Rectal smooth muscle tissue (tissue), 1 donor: ENCODE measurements around the gene PM20D2.

Experiments
- H3K27ac ChIP-seq: one replicate; pipeline ENCODE4 v1.7.0; 2013; ENCODE audit warnings: low read depth, low read length, inconsistent platforms
- H3K27me3 ChIP-seq: one replicate; pipeline ENCODE4 v1.7.0; 2013; ENCODE audit warnings: low read length; ENCODE audit not compliant: control insufficient read depth, insufficient read depth
- H3K36me3 ChIP-seq: one replicate; pipeline ENCODE4 v1.7.0; 2013; ENCODE audit warnings: low read length; ENCODE audit not compliant: control insufficient read depth, insufficient read depth
- H3K4me1 ChIP-seq: one replicate; pipeline ENCODE4 v1.7.0; 2013; ENCODE audit warnings: low read length; ENCODE audit not compliant: control insufficient read depth, insufficient read depth
- H3K4me3 ChIP-seq: one replicate; pipeline ENCODE4 v1.7.0; 2013; ENCODE audit warnings: low read length
- H3K9ac ChIP-seq: one replicate; pipeline ENCODE4 v1.7.0; 2013; ENCODE audit warnings: low read length

PM20D2 gene

GRCh38 chr6:89187504-89187903 lies 41.6 kb downstream of the PM20D2 start:
- Histone ChIP-seq H3K4me1 (no peaks in the 10 kb centered on the region), H3K4me3 (no peak overlapping the region), H3K36me3 (no peaks in the 10 kb centered on the region), H3K9ac (no peak overlapping the region), H3K27me3 (no peaks in the 10 kb centered on the region), H3K27ac (no peak overlapping the region)

- Histone ChIP-seq H3K36me3 (no peaks in the 10 kb centered on the region), H3K27ac (no peak overlapping the region), H3K4me1 (no peaks in the 10 kb centered on the region)
Observed at GRCh38 chr6:89190741-89191140, 44.9 kb downstream of the PM20D2 start.

GRCh38 chr6:89194559-89194958 lies 48.7 kb downstream of the PM20D2 start:
- Histone ChIP-seq H3K4me1 (no peaks in the 10 kb centered on the region), H3K4me3 (no peak overlapping the region), H3K27ac (no peak overlapping the region), H3K9ac (no peak overlapping the region), H3K36me3 (no peaks in the 10 kb centered on the region), H3K27me3 (no peaks in the 10 kb centered on the region)

More at GRCh38 chr6:89190741-89191140, 44.9 kb downstream of the PM20D2 start:
- Histone ChIP-seq H3K4me3 (no peak overlapping the region), H3K9ac (no peak overlapping the region), H3K27me3 (no peaks in the 10 kb centered on the region)

- no peak overlapping the region for H3K9ac ChIP-seq
- H3K36me3 ChIP-seq, result no peaks in the 10 kb centered on the region
- H3K4me1 ChIP-seq, result no peaks in the 10 kb centered on the region
- no peak overlapping the region for H3K4me3 ChIP-seq
- no peaks in the 10 kb centered on the region for H3K27me3 ChIP-seq
- H3K27ac ChIP-seq, result no peak overlapping the region
Observed at GRCh38 chr6:89197141-89197540, 51.3 kb downstream of the PM20D2 start.

- no peak overlapping the region for H3K9ac ChIP-seq
- H3K27me3 ChIP-seq, result no peaks in the 10 kb centered on the region
- H3K27ac ChIP-seq, result no peak overlapping the region
- no peaks in the 10 kb centered on the region for H3K36me3 ChIP-seq
- no peaks in the 10 kb centered on the region for H3K4me1 ChIP-seq
- H3K4me3 ChIP-seq, result no peak overlapping the region
Observed at GRCh38 chr6:89198235-89198634, 52.4 kb downstream of the PM20D2 start.

GRCh38 chr6:89199579-89199978 lies 53.7 kb downstream of the PM20D2 start:
- H3K36me3 ChIP-seq, result no peaks in the 10 kb centered on the region
- H3K9ac ChIP-seq, result no peak overlapping the region
- no peaks in the 10 kb centered on the region for H3K4me1 ChIP-seq
- no peak overlapping the region for H3K4me3 ChIP-seq
- H3K27ac ChIP-seq, result no peak overlapping the region
- H3K27me3 ChIP-seq, result no peaks in the 10 kb centered on the region

GRCh38 chr6:89200706-89201215 lies 54.9 kb downstream of the PM20D2 start:
- no peaks in the 10 kb centered on the region for H3K36me3 ChIP-seq
- no peaks in the 10 kb centered on the region for H3K4me1 ChIP-seq
- no peak overlapping the region for H3K27ac ChIP-seq
- no peak overlapping the region for H3K9ac ChIP-seq
- H3K4me3 ChIP-seq, result no peak overlapping the region
- no peaks in the 10 kb centered on the region for H3K27me3 ChIP-seq

- Histone ChIP-seq H3K4me3 (no peak overlapping the region), H3K4me1 (no peaks in the 10 kb centered on the region), H3K9ac (no peak overlapping the region), H3K27ac (no peak overlapping the region), H3K27me3 (no peaks in the 10 kb centered on the region), H3K36me3 (no peaks in the 10 kb centered on the region)
Observed at GRCh38 chr6:89204096-89204495, 58.2 kb downstream of the PM20D2 start.

GRCh38 chr6:89205819-89206218 lies 60.0 kb downstream of the PM20D2 start:
- Histone ChIP-seq H3K4me1 (no peaks in the 10 kb centered on the region), H3K9ac (no peak overlapping the region), H3K36me3 (no peaks in the 10 kb centered on the region), H3K27me3 (no peaks in the 10 kb centered on the region), H3K27ac (no peak overlapping the region), H3K4me3 (no peak overlapping the region)

- H3K27me3 ChIP-seq, result no peaks in the 10 kb centered on the region
- H3K4me3 ChIP-seq, result no peak overlapping the region
- no peak overlapping the region for H3K27ac ChIP-seq
- no peaks in the 10 kb centered on the region for H3K4me1 ChIP-seq
- H3K9ac ChIP-seq, result no peak overlapping the region
- no peaks in the 10 kb centered on the region for H3K36me3 ChIP-seq
Observed at GRCh38 chr6:89208551-89208950, 62.7 kb downstream of the PM20D2 start.

- no peak overlapping the region for H3K27ac ChIP-seq
- H3K27me3 ChIP-seq, result no peaks in the 10 kb centered on the region
- no peak overlapping the region for H3K9ac ChIP-seq
- no peaks in the 10 kb centered on the region for H3K36me3 ChIP-seq
- no peak overlapping the region for H3K4me3 ChIP-seq
- H3K4me1 ChIP-seq, result no peaks in the 10 kb centered on the region
Observed at GRCh38 chr6:89209457-89209856, 63.6 kb downstream of the PM20D2 start.

- H3K27me3 ChIP-seq, result no peaks in the 10 kb centered on the region
- no peak overlapping the region for H3K9ac ChIP-seq
- H3K4me1 ChIP-seq, result no peaks in the 10 kb centered on the region
- H3K4me3 ChIP-seq, result no peak overlapping the region
- no peak overlapping the region for H3K27ac ChIP-seq
- no peaks in the 10 kb centered on the region for H3K36me3 ChIP-seq
Observed at GRCh38 chr6:89212472-89212871, 66.6 kb downstream of the PM20D2 start.

- Histone ChIP-seq H3K4me3 (no peak overlapping the region), H3K36me3 (no peaks in the 10 kb centered on the region), H3K27ac (no peak overlapping the region), H3K4me1 (no peaks in the 10 kb centered on the region), H3K9ac (no peak overlapping the region), H3K27me3 (no peaks in the 10 kb centered on the region)
Observed at GRCh38 chr6:89214197-89214596, 68.3 kb downstream of the PM20D2 start.
